Measurements from ENCODE around the gene PPME1.

DNA sequence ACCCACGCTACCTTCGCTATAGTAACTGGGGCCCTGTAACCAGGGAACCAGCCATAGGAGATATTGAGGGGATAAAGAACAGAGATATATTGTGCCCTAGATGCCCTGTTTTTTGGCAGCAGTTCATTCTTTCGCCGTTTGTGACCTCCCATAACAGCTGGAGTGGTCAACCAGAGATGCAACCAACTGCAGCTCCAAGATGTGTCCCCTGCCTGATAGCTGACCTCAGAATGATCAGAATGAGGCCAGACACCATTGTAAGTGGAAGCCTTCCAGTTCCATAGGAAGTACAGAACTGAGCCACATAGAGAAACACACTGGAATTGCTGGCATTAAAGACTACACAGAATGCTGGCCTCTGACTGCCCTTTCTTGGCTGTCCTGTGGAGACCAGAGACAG is 101.2 kb downstream of the PPME1 start:
- TF ChIP-seq SUZ12 (IDR thresholded peaks at IDR 0.05; ENCODE audit: extremely low read depth, insufficient read depth, insufficient read length) (no peak), YY1 (IDR thresholded peaks at IDR 0.05; ENCODE audit: insufficient read depth, insufficient read length) (no peak)

All from NT2/D1 (cell line).